H1 (cell line): ENCODE results near the gene RNF39. TPM values are rescaled to one million over a fixed set of nuclear protein-coding genes. Genes with fewer than 3 reads are reported as not detected.

ENCODE experiments used
- CTCF ChIP-seq, 3 experiments: IDR thresholded peaks; 1 replicate in 2 of 3; 2 replicates in 1 of 3; pipeline versions ENCODE4 v1.5.1 to v1.6.1; 2011; ENCODE audit warnings: low read length in 3 of 3, mild to moderate bottlenecking in 3 of 3, inconsistent platforms in 2 of 3, low read depth in 1 of 3, moderate library complexity in 1 of 3; ENCODE audit not compliant: insufficient read depth in 1 of 3; ENCODE audit errors: control extremely low read depth in 1 of 3
- HDAC6 ChIP-seq: IDR thresholded peaks from one replicate; pipeline ENCODE4 v1.7.1; 2012; ENCODE audit warnings: low read depth, mild to moderate bottlenecking, inconsistent platforms, low read length, moderate library complexity
- PHF8 ChIP-seq: fragments of 200-600 bp; sonication (generic); conservative IDR thresholded peaks from 2 replicates; pipeline ENCODE4 v1.7.1; 2012; ENCODE audit warnings: low read depth, mild to moderate bottlenecking, inconsistent platforms, low read length, moderate library complexity
- POLR2A ChIP-seq, 2 experiments: IDR thresholded peaks; 1 replicate in 1 of 2; 2 replicates in 1 of 2; pipeline ENCODE4 v1.6.1; 2011; ENCODE audit warnings: low read depth in 2 of 2, low read length in 2 of 2, mild to moderate bottlenecking in 2 of 2; ENCODE audit errors: control extremely low read depth in 1 of 2
- SIX5 ChIP-seq: IDR thresholded peaks from 2 replicates; pipeline ENCODE4 v1.6.1; 2011; ENCODE audit warnings: mild to moderate bottlenecking, low read depth, low read length
- polyA plus RNA-seq, 7 experiments: library from polyadenylated mRNA; depleted of rRNA in 3 of 7; stranded (reverse) in 5 of 7; unstranded in 2 of 7; fragments of >200 nt in 5 of 7; fragments of 200-250 nt in 2 of 7; gene quantifications; 1 replicate in 5 of 7; 2 replicates in 1 of 7; 4 replicates in 1 of 7; pipeline versions ENCODE4 v1.2.1 to v1.2.3, GENCODE V29; 2011 to 2013; ENCODE audit warnings: missing spikeins in 2 of 7, mixed read lengths in 2 of 7
- total RNA-seq: library from RNA; stranded (reverse); fragmentation: NEBNext Ultra II Directional; extraction: Animal tissue kit (Norgen Biotek cat#: 25700); gene quantifications from 2 replicates; pipeline ENCODE4 v1.2.1, GENCODE V29; 2021

The RNF39 gene
- total and polyA plus RNA-seq, 2 of the 8 experiments (the other 6 are each of a cell fraction or from before 2014, with no cell fraction given): 1.4 to 2.3 TPM

GRCh38 chr6:30031381-30031780 is 44.2 kb downstream of the RNF39 start (continued):
- TF ChIP-seq CTCF (IDR thresholded peaks at IDR 0.05; ENCODE audit: control extremely low read depth in 1 of 3, insufficient read depth in 1 of 3, low read depth in 1 of 3, low read length in 3 of 3) (no peak), HDAC6 (no peak), SIX5 (no peak), POLR2A (IDR thresholded peaks at IDR 0.05; ENCODE audit: control extremely low read depth in 1 of 2, low read depth in 2 of 2, low read length in 2 of 2) (no peak), PHF8 (no peak)
